Naive B cell (primary cell): ENCODE measurements around the gene CGNL1. TPM values are rescaled to one million over a fixed set of nuclear protein-coding genes. Genes with fewer than 3 reads are reported as not detected.

Source experiments
- ATAC-seq, 2 donors: fragments of 150-1000 bp; cut with Tn5 transposase; 2 replicates each; pipeline ENCODE4 v1.10.0; 2021; ENCODE audit warnings: low read depth in 2 of 2, mild to moderate bottlenecking in 2 of 2, moderate library complexity in 2 of 2
- DNase-seq: peaks from one replicate; pipeline ENCODE4 v3.0.0; 2022
- H3K27ac Mint-ChIP-seq, 6 donors: one replicate each; pipeline ENCODE4 v1.8.0; 2020 to 2022; ENCODE audit warnings: mild to moderate bottlenecking in 6 of 6, mixed read lengths in 6 of 6, moderate library complexity in 5 of 6, inconsistent platforms in 2 of 6
- H3K27me3 Mint-ChIP-seq, 3 donors: one replicate each; pipeline ENCODE4 v1.8.0; 2021 to 2022; ENCODE audit warnings: mixed read lengths in 3 of 3, mild to moderate bottlenecking in 1 of 3
- H3K36me3 Mint-ChIP-seq, 2 donors: one replicate each; pipeline ENCODE4 v1.8.0; 2020 to 2022; ENCODE audit warnings: mixed read lengths in 2 of 2, inconsistent platforms in 1 of 2, mild to moderate bottlenecking in 1 of 2
- H3K4me1 Mint-ChIP-seq, 3 donors: one replicate each; pipeline ENCODE4 v1.8.0; 2020 to 2022; ENCODE audit warnings: mixed read lengths in 3 of 3, inconsistent platforms in 1 of 3, mild to moderate bottlenecking in 1 of 3, moderate library complexity in 1 of 3
- H3K4me3 Mint-ChIP-seq, 8 donors: one replicate each; pipeline ENCODE4 v1.8.0; 2020 to 2022; ENCODE audit warnings: mild to moderate bottlenecking in 8 of 8, mixed read lengths in 8 of 8, moderate library complexity in 8 of 8, inconsistent platforms in 2 of 8
- H3K9me3 Mint-ChIP-seq, 7 donors: one replicate each; pipeline ENCODE4 v1.8.0; 2020 to 2022; ENCODE audit warnings: mixed read lengths in 7 of 7, mild to moderate bottlenecking in 5 of 7, inconsistent platforms in 2 of 7, moderate library complexity in 1 of 7
- polyA plus RNA-seq, 6 donors: library from polyadenylated mRNA; unstranded; fragments of 300-500 nt; fragmentation: Illumina TruSeq; gene quantifications; one replicate each; pipeline ENCODE4 v1.2.3, GENCODE V29; 2021; ENCODE audit warnings: low read depth in 6 of 6

CGNL1 gene
- polyA plus RNA-seq, 6 donors from 2014 or later: 0.09 TPM; not detected in 4

- DNase-seq (no peak), ATAC-seq (no peak)
- peak overlapping the region in 1 of 6 donors; percentile 10 for H3K27ac Mint-ChIP-seq
- H3K27me3 Mint-ChIP-seq: peaks cover 0 to 13% (median 0%) of the 10 kb centered on the region in 3 donors
- no peaks in the 10 kb centered on the region for H3K36me3 Mint-ChIP-seq
- peaks cover 10 to 16% (median 12%) of the 10 kb centered on the region in 3 donors for H3K4me1 Mint-ChIP-seq
- H3K4me3 Mint-ChIP-seq: peak overlapping the region in 1 of 8 donors; percentile 40
- H3K9me3 Mint-ChIP-seq: no peaks in the 10 kb centered on the region
Observed at GRCh38 chr15:57495041-57495440, 118.7 kb downstream of the CGNL1 start.

- ATAC-seq (no peak), DNase-seq (no peak)
- Mint-ChIP-seq H3K4me3 (no peak overlapping the region), H3K36me3 (no peaks in the 10 kb centered on the region), H3K9me3 (no peaks in the 10 kb centered on the region), H3K4me1 (peaks cover 10 to 16% (median 12%) of the 10 kb centered on the region in 3 donors), H3K27ac (no peak overlapping the region), H3K27me3 (peaks cover 0 to 7% (median 0%) of the 10 kb centered on the region in 3 donors)
Observed at GRCh38 chr15:57495554-57496165, 119.4 kb downstream of the CGNL1 start.

DNA sequence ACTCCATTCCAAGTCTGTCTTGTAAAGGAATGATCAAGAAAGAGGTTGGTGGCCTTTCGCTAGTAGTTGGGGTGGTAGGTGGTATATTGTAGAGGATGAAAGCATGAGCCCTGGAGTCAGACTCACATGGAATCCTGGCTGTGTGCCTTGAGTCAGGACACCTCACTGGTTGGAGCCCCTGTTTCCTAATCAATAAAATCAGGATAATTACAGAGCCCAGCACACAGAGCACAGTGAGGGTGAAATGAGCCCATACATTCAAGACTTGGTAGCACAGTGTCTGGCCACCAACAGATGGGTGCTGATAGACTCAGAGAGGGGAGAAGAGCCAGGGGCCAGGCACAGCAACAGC is 120.3 kb downstream of the CGNL1 start:
- Mint-ChIP-seq H3K4me3 (no peak overlapping the region), H3K27ac (peak overlapping the region in 2 of 6 donors; percentile 2 to 19), H3K9me3 (no peaks in the 10 kb centered on the region), H3K4me1 (peaks cover 10 to 16% (median 12%) of the 10 kb centered on the region in 3 donors), H3K27me3 (no peaks in the 10 kb centered on the region), H3K36me3 (no peaks in the 10 kb centered on the region)
- no peak for DNase-seq
- ATAC-seq: no peak

DNA sequence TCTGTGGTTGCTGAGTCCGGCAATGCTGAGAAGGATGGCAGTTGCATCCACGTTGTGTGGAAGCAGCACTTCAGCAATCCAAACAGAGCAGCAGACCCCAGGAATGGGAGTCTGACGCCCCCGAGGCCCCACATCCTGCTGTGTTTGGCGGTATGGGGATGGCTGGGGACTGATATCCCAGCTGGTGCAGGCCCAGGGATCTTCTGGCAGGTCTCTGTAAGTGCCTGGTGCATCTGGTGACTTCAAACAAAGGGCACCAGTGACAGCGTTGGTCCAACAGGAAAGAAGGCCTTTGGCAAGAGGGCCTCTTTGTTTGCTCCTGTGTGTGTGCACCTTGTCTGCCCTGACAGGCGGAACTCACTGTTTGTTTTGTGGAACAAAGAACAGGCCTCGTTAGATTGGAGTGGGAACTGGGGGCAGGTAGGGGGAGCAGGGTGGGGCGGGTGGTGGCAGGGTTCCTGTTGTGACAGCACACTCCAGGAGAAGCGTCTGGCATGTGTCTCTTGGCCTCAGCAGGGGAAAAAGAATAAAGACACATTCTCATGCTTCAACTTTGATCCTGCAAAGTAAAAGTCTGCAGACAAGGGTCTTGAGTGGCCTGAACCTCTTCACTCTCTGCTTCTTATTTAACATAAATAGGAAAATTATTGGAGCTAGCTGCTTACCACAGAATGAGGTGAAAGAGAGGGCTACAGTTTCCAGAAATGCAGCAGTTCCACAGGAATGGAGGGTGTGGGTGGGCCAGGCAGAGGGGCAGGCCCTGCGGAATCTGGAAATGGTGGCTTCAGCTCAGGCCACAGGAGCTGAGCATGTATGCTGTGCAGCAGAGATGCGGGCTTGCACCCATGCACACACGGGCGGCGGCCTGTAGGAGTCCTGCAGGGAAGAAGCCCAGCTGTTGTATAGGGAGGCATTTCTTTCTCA is 120.9 kb downstream of the CGNL1 start:
- Mint-ChIP-seq H3K4me3 (no peak overlapping the region), H3K4me1 (peaks cover 10 to 16% (median 12%) of the 10 kb centered on the region in 3 donors)

GRCh38 chr15:57500256-57500655 is 124.0 kb downstream of the CGNL1 start:
- DNase-seq (no peak), ATAC-seq (no peak)
- no peaks in the 10 kb centered on the region for H3K9me3 Mint-ChIP-seq
- H3K27me3 Mint-ChIP-seq: no peaks in the 10 kb centered on the region
- no peak overlapping the region for H3K4me3 Mint-ChIP-seq
- no peak overlapping the region for H3K27ac Mint-ChIP-seq
- no peaks in the 10 kb centered on the region for H3K36me3 Mint-ChIP-seq
- peaks cover 2 to 4% (median 4%) of the 10 kb centered on the region in 3 donors for H3K4me1 Mint-ChIP-seq

More for the DNA sequence above, 120.9 kb downstream of the CGNL1 start:
- ATAC-seq: no peak
- Mint-ChIP-seq H3K36me3 (no peaks in the 10 kb centered on the region), H3K27me3 (no peaks in the 10 kb centered on the region), H3K9me3 (no peaks in the 10 kb centered on the region), H3K27ac (no peak overlapping the region)
- DNase-seq: no peak

DNA sequence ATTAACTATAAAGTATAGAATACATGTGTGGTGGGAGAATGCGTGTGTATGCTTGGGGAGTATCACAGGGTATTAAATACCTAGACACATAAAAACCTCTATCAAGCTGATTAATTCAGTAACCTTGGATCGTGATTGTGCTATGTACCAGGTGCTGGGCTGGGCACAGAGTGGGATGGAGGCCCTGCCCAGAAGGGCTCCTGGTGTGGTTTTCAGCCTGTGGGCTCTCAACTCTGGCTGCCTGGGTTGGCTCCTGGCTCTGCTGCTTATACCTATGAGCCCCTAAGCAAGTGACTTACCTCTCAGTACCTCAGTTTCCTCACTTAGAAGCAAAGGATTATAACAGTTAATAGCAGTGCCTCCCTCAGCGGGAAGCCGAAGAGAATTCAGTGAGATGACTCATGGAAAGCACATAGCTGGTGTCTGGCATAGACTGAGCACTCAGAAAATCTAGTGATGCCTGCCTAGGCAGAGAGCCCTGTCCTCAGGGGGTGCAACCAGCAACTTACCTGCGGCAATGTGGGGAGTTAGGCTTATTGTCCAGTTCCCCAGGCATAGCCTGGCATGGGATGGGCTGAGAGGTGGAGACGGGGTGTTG is 124.8 kb downstream of the CGNL1 start:
- Mint-ChIP-seq H3K27ac (peak overlapping the region in 2 of 6 donors; percentile 24 to 93), H3K4me3 (no peak overlapping the region)
- no peak for ATAC-seq

DNA sequence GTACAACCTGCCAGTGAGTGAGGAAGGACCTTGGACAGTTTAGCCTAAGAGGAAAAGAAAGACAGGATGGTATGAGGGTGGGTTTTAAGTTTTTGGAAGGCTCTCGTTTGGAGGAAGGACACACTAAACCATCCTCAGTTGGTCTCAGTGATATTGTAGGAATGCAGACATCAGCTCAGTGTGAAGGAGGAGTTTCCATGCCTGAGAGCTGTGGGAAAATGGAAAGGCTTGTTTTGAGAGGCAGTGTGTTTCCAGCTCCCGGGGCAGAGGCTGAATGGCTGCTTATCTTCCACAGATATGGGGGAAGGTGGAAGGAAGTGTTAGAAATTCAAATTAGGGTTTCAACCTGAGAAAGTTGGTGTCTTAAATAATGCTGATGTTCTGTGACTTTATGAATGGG is 125.8 kb downstream of the CGNL1 start:
- Mint-ChIP-seq H3K4me3 (no peak overlapping the region), H3K27ac (peak overlapping the region in 2 of 6 donors; percentile 5 to 25), H3K27me3 (no peaks in the 10 kb centered on the region), H3K9me3 (no peaks in the 10 kb centered on the region), H3K36me3 (no peaks in the 10 kb centered on the region), H3K4me1 (peaks cover 0 to 6% (median 0%) of the 10 kb centered on the region in 3 donors)
- ATAC-seq: no peak
- no peak for DNase-seq

More for the DNA sequence above, 124.8 kb downstream of the CGNL1 start:
- H3K4me1 Mint-ChIP-seq: peaks cover 0 to 4% (median 2%) of the 10 kb centered on the region in 3 donors
- DNase-seq: no peak
- H3K36me3 Mint-ChIP-seq: no peaks in the 10 kb centered on the region
- H3K9me3 Mint-ChIP-seq: no peaks in the 10 kb centered on the region
- no peaks in the 10 kb centered on the region for H3K27me3 Mint-ChIP-seq

- peak overlapping the region in 1 of 6 donors; percentile 34 for H3K27ac Mint-ChIP-seq
Observed at GRCh38 chr15:57503051-57503702, 126.9 kb downstream of the CGNL1 start.

GRCh38 chr15:57503911-57504598 is 127.8 kb downstream of the CGNL1 start:
- Mint-ChIP-seq H3K9me3 (no peaks in the 10 kb centered on the region), H3K36me3 (no peaks in the 10 kb centered on the region), H3K27ac (peak overlapping the region in 1 of 6 donors; percentile 60), H3K4me3 (no peak overlapping the region), H3K27me3 (no peaks in the 10 kb centered on the region), H3K4me1 (peaks cover 6 to 16% (median 10%) of the 10 kb centered on the region in 3 donors)
- no peak for DNase-seq
- no peak for ATAC-seq

More at GRCh38 chr15:57503051-57503702, 126.9 kb downstream of the CGNL1 start:
- Mint-ChIP-seq H3K4me1 (peaks cover 0 to 10% (median 1%) of the 10 kb centered on the region in 3 donors), H3K27me3 (no peaks in the 10 kb centered on the region), H3K9me3 (no peaks in the 10 kb centered on the region), H3K36me3 (no peaks in the 10 kb centered on the region), H3K4me3 (no peak overlapping the region)
- DNase-seq (no peak), ATAC-seq (no peak)

- no peak overlapping the region for H3K4me3 Mint-ChIP-seq
- peak overlapping the region in 1 of 6 donors; percentile 7 for H3K27ac Mint-ChIP-seq
- no peaks in the 10 kb centered on the region for H3K9me3 Mint-ChIP-seq
- DNase-seq: no peak
- no peak for ATAC-seq
- H3K36me3 Mint-ChIP-seq: no peaks in the 10 kb centered on the region
- peaks cover 11 to 21% (median 15%) of the 10 kb centered on the region in 3 donors for H3K4me1 Mint-ChIP-seq
- no peaks in the 10 kb centered on the region for H3K27me3 Mint-ChIP-seq
Observed at GRCh38 chr15:57504599-57504940, 128.3 kb downstream of the CGNL1 start.

DNA sequence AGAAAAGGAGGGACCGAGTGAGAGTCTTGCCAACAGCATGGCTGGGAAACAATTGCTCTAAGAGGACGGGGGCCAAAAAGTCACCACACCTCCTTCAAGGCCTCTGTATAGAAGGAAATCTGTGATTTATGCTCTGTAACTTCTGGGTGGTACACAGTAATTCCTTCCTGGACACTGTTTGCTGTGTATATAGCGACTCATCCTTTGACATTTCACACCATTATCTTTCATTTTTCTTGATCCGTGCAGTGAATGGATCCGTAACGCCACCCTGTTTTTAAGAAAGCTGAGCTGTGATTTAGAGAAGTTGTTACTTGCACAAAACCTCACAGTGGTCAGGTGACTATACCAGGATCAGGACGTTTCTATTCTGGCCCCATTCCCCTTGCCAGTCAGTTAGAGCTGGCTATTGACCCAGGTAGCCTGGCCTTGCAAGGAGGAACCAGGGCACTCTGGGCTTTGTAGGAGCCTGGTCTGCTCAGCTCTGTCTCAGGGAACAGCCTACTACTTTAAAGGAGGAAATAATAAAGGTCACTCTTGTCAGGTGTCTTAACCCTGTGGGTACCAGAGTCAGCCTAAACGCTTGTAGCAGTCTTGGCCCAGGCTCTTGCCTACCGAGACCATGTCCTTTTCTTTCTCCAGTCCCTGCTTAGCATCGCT is 128.9 kb downstream of the CGNL1 start:
- Mint-ChIP-seq H3K36me3 (no peaks in the 10 kb centered on the region), H3K9me3 (no peaks in the 10 kb centered on the region), H3K27ac (peak overlapping the region in 1 of 6 donors; percentile 40), H3K4me3 (no peak overlapping the region), H3K27me3 (no peaks in the 10 kb centered on the region), H3K4me1 (peaks cover 16 to 27% (median 22%) of the 10 kb centered on the region in 3 donors)
- ATAC-seq: no peak
- DNase-seq: no peak

DNA sequence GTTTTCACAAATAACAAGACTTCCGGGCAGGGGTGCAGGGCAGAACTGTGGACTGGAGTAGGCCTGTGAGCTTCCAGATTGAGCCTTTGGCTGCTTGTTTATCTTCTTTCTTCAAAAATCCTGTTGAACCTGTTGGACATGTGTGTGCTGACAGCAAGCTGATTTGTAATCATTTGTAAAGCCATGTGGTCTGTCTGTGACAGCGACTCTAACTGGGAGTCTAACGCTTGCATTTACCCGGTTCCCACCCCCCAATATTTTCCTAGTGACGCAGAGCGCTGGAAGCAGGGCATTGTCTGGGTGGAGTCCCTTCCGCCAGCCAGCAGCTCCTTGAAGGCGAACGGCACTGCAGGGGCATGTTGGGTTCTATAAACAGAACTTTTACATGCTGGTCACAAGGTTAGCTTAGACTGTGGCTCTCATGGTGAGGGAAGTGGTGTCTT is 129.7 kb downstream of the CGNL1 start:
- no peaks in the 10 kb centered on the region for H3K27me3 Mint-ChIP-seq
- H3K4me3 Mint-ChIP-seq: no peak overlapping the region
- ATAC-seq: no peak
- H3K27ac Mint-ChIP-seq: no peak overlapping the region
- DNase-seq: no peak
- H3K9me3 Mint-ChIP-seq: no peaks in the 10 kb centered on the region
- H3K36me3 Mint-ChIP-seq: no peaks in the 10 kb centered on the region
- H3K4me1 Mint-ChIP-seq: peaks cover 19 to 35% (median 26%) of the 10 kb centered on the region in 3 donors
